Measurements from ENCODE around the gene USP47. TPM values are rescaled to one million over a fixed set of nuclear protein-coding genes. Genes with fewer than 3 reads are reported as not detected.

The USP47 gene
- polyA plus RNA-seq, 1 donor from 2014 or later: 92.6 TPM

DNA sequence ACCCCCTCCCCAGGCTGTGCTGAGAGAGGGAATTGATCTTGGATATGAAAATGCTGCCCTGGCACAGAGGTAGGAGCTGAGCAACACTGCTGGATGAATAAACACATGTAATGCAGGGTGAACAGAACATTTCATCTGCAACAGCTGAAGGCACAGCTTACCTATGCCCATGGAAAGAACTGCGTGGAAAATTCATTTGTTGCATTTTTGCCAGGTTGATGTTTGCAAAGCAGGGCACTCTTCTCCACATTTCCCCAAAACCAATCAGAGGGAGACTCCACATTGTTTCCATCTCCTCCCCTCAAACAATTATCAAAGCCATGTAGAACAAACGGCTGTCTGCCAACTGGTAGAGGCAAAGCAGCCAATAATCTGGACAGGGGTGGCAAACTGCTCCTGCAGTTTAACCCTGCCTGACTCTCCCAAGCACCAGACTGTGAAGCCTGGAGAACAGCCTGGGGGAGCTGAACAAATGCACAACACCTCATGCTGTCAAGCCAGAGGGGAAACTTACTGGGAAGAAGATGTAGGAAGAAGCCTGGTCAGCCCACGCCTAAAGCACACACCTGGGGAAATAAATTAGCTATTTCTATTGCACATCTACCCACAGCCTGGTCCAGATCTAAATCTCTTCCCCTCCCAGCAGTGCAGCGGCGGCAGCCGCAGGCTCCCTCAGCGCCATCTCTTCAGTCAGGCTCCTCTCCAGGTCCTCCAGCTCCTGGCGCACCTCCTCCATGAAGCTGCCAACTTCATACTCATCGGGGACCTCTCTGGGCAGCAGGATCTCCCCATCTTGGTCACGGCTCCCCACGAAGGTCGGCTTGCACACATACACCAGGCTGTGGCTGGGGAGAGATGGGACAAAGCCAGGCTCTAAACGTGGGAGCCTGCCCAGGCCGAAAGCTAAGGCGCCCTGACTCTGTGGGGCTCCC is 122.3 kb downstream of the USP47 start:
- TF ChIP-seq EP300 (conservative IDR thresholded peaks at IDR 0.05; ENCODE audit: poor library complexity, severe bottlenecking) (no peak), CTCF (IDR thresholded peaks at IDR 0.05; ENCODE audit: poor library complexity, severe bottlenecking) (no peak), EZH2 (IDR thresholded peaks at IDR 0.05; ENCODE audit: borderline replicate concordance, insufficient read depth, low read length, poor library complexity, severe bottlenecking) (no peak), RAD21 (conservative IDR thresholded peaks at IDR 0.05) (no peak), REST (IDR thresholded peaks at IDR 0.05; ENCODE audit: borderline replicate concordance) (no peak), POLR2AphosphoS5 (IDR thresholded peaks at IDR 0.05) (no peak), TAF1 (IDR thresholded peaks at IDR 0.05; ENCODE audit: low read depth) (no peak)

DNA sequence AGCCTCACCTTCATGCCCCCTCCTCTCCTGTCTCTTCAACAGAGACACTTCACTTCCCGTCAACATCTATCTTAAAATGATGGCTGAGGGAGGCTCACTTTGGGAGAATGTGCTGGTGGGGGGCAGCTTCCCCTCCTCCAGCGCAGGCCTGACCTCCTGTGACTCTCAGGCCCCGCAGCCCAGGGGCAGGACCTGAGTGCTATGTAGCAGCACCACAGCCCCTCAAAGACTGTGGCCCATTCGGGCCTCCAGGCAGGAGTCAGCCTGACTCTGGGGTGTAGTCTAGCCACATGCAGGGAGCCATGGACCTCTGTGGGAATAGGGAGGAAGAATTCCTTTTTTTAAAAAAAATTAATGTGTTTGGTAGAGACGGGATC is 123.0 kb downstream of the USP47 start:
- peaks cover 5% of the 10 kb centered on the region for H3K36me3 ChIP-seq (ENCODE audit: insufficient read depth, low read length)
- H3K79me2 ChIP-seq (replicated peaks; ENCODE audit: insufficient read depth, low read length): no peaks in the 10 kb centered on the region
- no peaks in the 10 kb centered on the region for H3K9me3 ChIP-seq (ENCODE audit: low read length)
- H3K4me3 ChIP-seq (ENCODE audit: low read length): no peak overlapping the region
- H3K4me2 ChIP-seq (ENCODE audit: low read length): no peak overlapping the region
- TF ChIP-seq SMC3 (conservative IDR thresholded peaks at IDR 0.05; ENCODE audit: poor library complexity) (no peak), POLR2AphosphoS5 (IDR thresholded peaks at IDR 0.05) (no peak), EZH2 (IDR thresholded peaks at IDR 0.05; ENCODE audit: borderline replicate concordance, insufficient read depth, low read length, poor library complexity, severe bottlenecking) (no peak), RAD21 (conservative IDR thresholded peaks at IDR 0.05) (no peak), CTCF (IDR thresholded peaks at IDR 0.05; ENCODE audit: poor library complexity, severe bottlenecking) (no peak), REST (IDR thresholded peaks at IDR 0.05; ENCODE audit: borderline replicate concordance) (no peak), MXI1 (conservative IDR thresholded peaks at IDR 0.05; ENCODE audit: poor library complexity, severe bottlenecking) (no peak), TAF1 (IDR thresholded peaks at IDR 0.05; ENCODE audit: low read depth) (no peak), EP300 (conservative IDR thresholded peaks at IDR 0.05; ENCODE audit: poor library complexity, severe bottlenecking) (no peak)
- H3K27ac ChIP-seq (ENCODE audit: low read length): no peak overlapping the region
- no peaks in the 10 kb centered on the region for H4K20me1 ChIP-seq (ENCODE audit: insufficient read depth)
- H3K27me3 ChIP-seq (ENCODE audit: insufficient read depth, low read depth, low read length): no peaks in the 10 kb centered on the region
- H3K9ac ChIP-seq (ENCODE audit: low read length): no peak overlapping the region
- no peaks in the 10 kb centered on the region for H3K9me2 ChIP-seq (ENCODE audit: insufficient read depth, low read length)
- no peaks in the 10 kb centered on the region for H3F3A ChIP-seq (ENCODE audit: insufficient read depth, low read length, poor library complexity, severe bottlenecking)
- H2AFZ ChIP-seq (ENCODE audit: low read depth, low read length): no peak overlapping the region

More for the DNA sequence above, 122.3 kb downstream of the USP47 start:
- Histone ChIP-seq H3K9me2 (ENCODE audit: insufficient read depth, low read length) (no peaks in the 10 kb centered on the region), H3K27ac (ENCODE audit: low read length) (no peak overlapping the region), H4K20me1 (ENCODE audit: insufficient read depth) (no peaks in the 10 kb centered on the region), H2AFZ (ENCODE audit: low read depth, low read length) (no peak overlapping the region), H3K27me3 (ENCODE audit: insufficient read depth, low read depth, low read length) (no peaks in the 10 kb centered on the region), H3K79me2 (replicated peaks; ENCODE audit: insufficient read depth, low read length) (no peaks in the 10 kb centered on the region), H3F3A (ENCODE audit: insufficient read depth, low read length, poor library complexity, severe bottlenecking) (no peaks in the 10 kb centered on the region), H3K9ac (ENCODE audit: low read length) (no peak overlapping the region), H3K9me3 (ENCODE audit: low read length) (no peaks in the 10 kb centered on the region), H3K36me3 (ENCODE audit: insufficient read depth, low read length) (peaks cover 7% of the 10 kb centered on the region), H3K4me3 (ENCODE audit: low read length) (no peak overlapping the region), H3K4me2 (ENCODE audit: low read length) (no peak overlapping the region)
